ENCODE results near the gene SLC18B1. TPM values are rescaled to one million over a fixed set of nuclear protein-coding genes. Genes with fewer than 3 reads are reported as not detected.

SLC18B1 gene
- polyA plus RNA-seq, 6 donors from 2014 or later, result 24.8 to 58.4 (median 30.7) TPM

DNA sequence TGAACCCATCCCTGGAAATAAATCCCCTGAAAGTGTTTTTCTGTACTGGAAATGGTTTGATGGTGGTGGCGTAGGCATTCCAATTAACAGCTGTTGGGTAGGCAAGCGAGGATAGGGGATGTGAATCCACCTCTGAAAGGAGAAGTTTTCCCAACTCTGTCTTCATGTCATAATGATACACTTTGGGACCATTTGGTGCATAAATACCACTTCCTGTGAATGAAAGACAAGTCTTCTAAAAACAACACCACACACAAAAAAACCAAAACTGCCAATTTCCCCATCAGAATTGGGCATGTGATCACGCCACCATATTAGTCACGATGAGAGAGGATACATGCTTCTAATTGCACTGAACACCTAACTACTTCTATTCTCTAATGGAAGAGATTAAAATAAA lies 47.1 kb downstream of the SLC18B1 start:
- Mint-ChIP-seq H3K4me1 (peaks cover 7 to 23% (median 21%) of the 10 kb centered on the region in 3 donors), H3K27ac (peak overlapping the region in 5 of 6 donors; percentile 5 to 78 (median 57)), H3K4me3 (peak overlapping the region in 2 of 8 donors; percentile 4 to 21), H3K27me3 (no peaks in the 10 kb centered on the region), H3K36me3 (peaks cover 9 to 31% of the 10 kb centered on the region in 2 donors), H3K9me3 (no peaks in the 10 kb centered on the region)
- no peak for DNase-seq
- peak; percentile 9 to 20 for ATAC-seq (ENCODE audit: low read depth in 2 of 2)

DNA sequence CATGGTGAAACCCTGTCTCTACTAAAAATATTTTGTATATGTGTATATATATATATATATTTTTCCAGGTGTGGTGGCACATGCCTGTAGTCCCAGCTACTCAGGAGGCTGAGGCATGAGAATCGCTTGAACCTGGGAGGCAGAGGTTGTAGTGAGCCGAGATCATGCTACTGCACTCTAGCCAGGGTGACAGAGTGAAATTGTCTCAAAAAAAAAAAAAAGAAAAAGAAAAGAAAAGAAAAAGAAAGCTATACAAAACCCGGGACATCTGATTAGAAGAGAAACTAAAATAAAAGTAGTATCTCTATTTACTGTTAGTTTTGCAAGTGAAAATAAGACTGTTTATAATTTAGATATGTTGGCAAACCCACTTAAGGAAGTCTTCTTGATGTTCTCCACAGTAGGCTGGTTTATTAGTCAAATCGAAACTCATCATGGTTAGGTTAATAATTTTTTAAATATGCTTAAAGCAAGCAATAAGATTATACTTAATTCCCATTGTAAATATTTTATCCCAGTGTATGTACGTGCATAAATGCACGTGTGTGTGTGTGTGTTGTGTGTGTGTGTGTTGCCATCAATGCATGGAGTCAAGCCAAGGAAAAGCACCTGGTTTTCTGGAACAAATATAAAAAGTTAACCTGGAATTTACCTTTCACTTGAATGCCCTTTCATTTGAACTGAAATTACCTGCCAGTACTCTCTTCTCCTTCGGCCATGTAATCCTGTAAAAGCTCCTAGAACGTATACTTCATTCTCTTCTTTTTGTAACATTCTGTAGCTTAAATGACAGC lies 47.8 kb downstream of the SLC18B1 start:
- DNase-seq (no peak), ATAC-seq (ENCODE audit: low read depth in 2 of 2) (peak; percentile 37 to 38)
- peaks cover 7 to 22% (median 21%) of the 10 kb centered on the region in 3 donors for H3K4me1 Mint-ChIP-seq
- H3K4me3 Mint-ChIP-seq, result peak overlapping the region in 2 of 8 donors; percentile 16 to 21
- no peaks in the 10 kb centered on the region for H3K9me3 Mint-ChIP-seq
- no peaks in the 10 kb centered on the region for H3K27me3 Mint-ChIP-seq
- peak overlapping the region in 5 of 6 donors; percentile 9 to 92 (median 57) for H3K27ac Mint-ChIP-seq
- peaks cover 16 to 35% of the 10 kb centered on the region in 2 donors for H3K36me3 Mint-ChIP-seq

DNA sequence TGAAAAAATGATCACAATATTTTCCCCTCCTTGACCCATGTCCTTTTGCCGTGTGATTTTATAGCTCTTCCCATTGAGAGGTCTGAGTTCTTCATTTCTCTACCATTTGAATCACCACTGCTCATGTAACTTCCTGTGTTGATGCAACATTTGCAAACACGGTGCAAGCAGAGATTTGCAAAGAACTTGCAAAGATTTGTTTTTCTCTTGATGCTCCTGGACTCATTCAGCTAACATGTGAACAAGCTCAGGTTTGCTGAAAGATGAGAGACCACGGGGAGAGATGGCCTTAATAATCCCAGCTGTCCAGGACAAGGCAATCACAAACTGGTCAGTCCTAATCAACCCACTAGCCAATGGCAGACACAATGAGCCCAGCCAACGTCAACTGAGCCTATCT lies 49.3 kb downstream of the SLC18B1 start:
- DNase-seq, result no peak
- ATAC-seq (ENCODE audit: low read depth in 2 of 2), result no peak
- peaks cover 11 to 21% (median 19%) of the 10 kb centered on the region in 3 donors for H3K4me1 Mint-ChIP-seq
- no peaks in the 10 kb centered on the region for H3K9me3 Mint-ChIP-seq
- H3K27ac Mint-ChIP-seq, result no peak overlapping the region
- H3K4me3 Mint-ChIP-seq, result no peak overlapping the region
- peaks cover 31 to 42% of the 10 kb centered on the region in 2 donors for H3K36me3 Mint-ChIP-seq
- H3K27me3 Mint-ChIP-seq, result no peaks in the 10 kb centered on the region

DNA sequence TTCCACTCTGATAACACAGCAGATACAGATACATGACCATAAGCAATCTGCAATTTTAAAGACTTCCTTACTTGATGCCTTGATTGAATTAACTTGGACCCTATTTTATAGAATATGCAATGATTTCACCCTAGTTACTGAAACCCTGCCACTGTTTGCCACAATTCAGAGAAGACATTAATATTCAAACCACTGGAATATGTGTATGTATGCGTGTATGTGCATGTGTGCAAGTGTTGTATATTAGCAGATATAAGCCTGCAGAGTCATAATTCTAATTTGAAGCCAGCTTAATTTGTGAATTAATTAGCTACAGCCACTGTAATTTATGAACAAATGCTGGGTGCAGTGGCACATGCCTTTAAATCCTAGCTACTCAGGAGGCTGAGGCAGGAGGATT lies 50.0 kb downstream of the SLC18B1 start:
- DNase-seq (no peak), ATAC-seq (ENCODE audit: low read depth in 2 of 2) (no peak)
- Mint-ChIP-seq H3K36me3 (peaks cover 37 to 47% of the 10 kb centered on the region in 2 donors), H3K4me3 (no peak overlapping the region), H3K27me3 (no peaks in the 10 kb centered on the region), H3K4me1 (peaks cover 11 to 21% (median 19%) of the 10 kb centered on the region in 3 donors), H3K27ac (peak overlapping the region in 1 of 6 donors; percentile 39), H3K9me3 (no peaks in the 10 kb centered on the region)

DNA sequence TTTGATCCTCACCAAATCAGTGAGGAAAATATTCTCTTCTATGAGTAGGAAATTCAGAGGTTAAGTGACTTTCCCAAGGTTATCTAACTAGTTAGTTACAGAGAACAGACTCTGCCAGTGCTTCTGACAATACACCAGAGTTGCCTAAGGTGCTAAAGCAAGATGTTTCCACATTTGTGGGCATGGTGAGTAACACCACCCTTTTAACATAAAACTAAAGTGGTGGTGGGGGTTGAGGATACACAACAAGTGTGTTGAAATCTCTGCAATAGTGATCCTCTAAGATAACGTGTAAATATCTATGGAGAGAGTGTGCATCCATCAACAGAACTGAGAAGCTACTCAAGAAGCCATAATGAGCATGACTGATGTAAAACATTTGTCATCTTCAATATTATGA lies 52.4 kb downstream of the SLC18B1 start:
- Mint-ChIP-seq H3K4me1 (peaks cover 5 to 12% (median 7%) of the 10 kb centered on the region in 3 donors), H3K9me3 (peaks cover 0 to 4% (median 1%) of the 10 kb centered on the region in 7 donors), H3K27me3 (no peaks in the 10 kb centered on the region), H3K36me3 (peaks cover 46 to 56% of the 10 kb centered on the region in 2 donors), H3K4me3 (no peak overlapping the region), H3K27ac (peak overlapping the region in 1 of 6 donors; percentile 34)
- DNase-seq (no peak), ATAC-seq (ENCODE audit: low read depth in 2 of 2) (no peak)

DNA sequence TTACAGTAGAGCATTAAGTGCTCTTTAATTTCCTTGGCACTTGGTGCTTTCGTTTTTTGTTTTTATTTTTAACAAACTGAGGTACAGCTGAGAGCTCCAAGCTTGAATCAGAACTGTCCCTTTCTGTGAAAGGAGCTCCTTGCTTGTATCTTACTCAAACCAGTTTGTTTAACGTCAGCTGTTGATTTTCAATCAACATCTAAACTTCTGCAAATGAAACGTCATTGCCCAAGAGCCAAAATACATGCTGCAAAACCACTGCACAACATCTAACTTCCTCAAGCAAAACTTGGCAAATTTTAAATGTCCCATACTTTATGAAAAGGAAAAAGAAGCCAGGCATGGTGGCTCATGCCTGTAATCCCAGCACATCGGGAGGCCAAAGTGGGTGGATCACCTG lies 55.9 kb downstream of the SLC18B1 start:
- Mint-ChIP-seq H3K4me3 (no peak overlapping the region), H3K9me3 (peaks cover 3 to 20% (median 10%) of the 10 kb centered on the region in 7 donors), H3K36me3 (peaks cover 53 to 70% of the 10 kb centered on the region in 2 donors), H3K27me3 (peaks cover 0 to 11% (median 6%) of the 10 kb centered on the region in 3 donors), H3K4me1 (peaks cover 0 to 4% (median 0%) of the 10 kb centered on the region in 3 donors), H3K27ac (no peak overlapping the region)
- DNase-seq, result no peak
- ATAC-seq (ENCODE audit: low read depth in 2 of 2), result no peak

DNA sequence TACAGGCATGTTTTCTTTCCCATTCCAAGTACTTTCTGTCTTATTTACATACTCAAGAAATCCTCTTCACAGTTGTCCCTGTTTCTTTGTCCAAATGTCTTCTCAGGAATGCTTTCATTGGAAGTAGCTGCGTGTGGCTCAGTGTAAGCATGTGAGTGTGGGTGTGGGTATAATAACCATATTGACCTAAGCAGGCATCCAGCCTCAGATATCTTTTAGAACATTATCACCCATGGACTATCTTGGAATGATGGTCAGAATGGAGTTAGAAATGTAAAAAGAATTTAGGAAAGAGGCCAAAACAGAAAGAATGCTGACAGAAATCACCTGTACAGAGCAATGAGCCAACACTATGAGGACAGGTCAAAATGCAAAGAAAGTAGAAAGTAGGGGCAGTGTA lies 57.2 kb downstream of the SLC18B1 start:
- ATAC-seq (ENCODE audit: low read depth in 2 of 2) (no peak), DNase-seq (no peak)
- H3K27me3 Mint-ChIP-seq, result peaks cover 0 to 17% (median 6%) of the 10 kb centered on the region in 3 donors
- peaks cover 3 to 20% (median 10%) of the 10 kb centered on the region in 7 donors for H3K9me3 Mint-ChIP-seq
- peaks cover 45 to 61% of the 10 kb centered on the region in 2 donors for H3K36me3 Mint-ChIP-seq
- H3K27ac Mint-ChIP-seq, result no peak overlapping the region
- H3K4me1 Mint-ChIP-seq, result peaks cover 0 to 11% (median 4%) of the 10 kb centered on the region in 3 donors
- no peak overlapping the region for H3K4me3 Mint-ChIP-seq

DNA sequence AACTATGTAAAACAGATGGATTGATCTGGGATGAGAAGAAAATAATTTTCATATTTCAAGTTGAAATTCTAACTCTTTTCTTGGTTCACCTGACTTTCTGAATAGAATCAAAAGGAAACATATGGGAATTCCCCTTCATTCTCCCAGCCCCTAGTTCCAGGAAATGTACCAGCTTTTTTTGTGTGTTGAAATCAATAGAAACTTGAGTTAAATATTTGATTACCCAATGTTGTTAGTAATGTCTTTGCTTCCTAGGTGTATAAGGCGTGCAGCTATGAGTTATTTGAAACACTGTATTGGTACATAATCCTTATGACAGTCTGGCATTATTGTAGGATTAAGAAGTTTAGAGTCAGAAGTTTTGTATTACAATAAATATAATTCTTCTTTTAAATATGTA lies 62.2 kb downstream of the SLC18B1 start:
- Mint-ChIP-seq H3K36me3 (peaks cover 12 to 26% of the 10 kb centered on the region in 2 donors), H3K9me3 (peaks cover under 1 to 17% (median 10%) of the 10 kb centered on the region in 7 donors)
- DNase-seq, result no peak

DNA sequence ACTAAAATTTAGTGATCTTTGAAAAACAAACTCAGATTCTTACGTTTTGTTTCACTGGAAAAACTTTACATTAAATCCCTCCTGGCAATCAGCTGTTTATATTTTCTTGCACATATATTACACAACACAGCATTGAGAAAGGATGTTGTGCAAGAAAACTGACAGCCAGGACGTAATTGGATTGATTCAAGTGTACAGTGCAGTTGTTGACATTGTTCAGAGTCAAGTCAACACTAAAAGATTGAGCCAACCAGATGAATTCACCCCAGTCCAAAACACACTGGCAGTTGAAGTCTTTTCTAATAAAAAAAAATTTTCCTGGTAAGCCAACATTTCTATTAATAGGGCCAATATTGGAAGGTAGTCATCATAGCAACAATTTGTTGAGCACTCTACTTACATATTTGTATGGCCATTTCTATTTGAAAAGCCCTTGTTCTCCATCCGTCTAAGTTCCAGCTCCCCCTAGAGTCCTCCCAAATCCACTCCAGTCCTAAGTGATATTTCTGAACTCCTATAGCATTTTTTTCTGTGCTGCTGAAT lies 63.7 kb downstream of the SLC18B1 start:
- no peak overlapping the region for H3K4me3 Mint-ChIP-seq
- H3K4me1 Mint-ChIP-seq, result peaks cover 0 to 7% (median 4%) of the 10 kb centered on the region in 3 donors
- ATAC-seq (ENCODE audit: low read depth in 2 of 2) (no peak), DNase-seq (no peak)
- H3K36me3 Mint-ChIP-seq, result peaks cover 7 to 19% of the 10 kb centered on the region in 2 donors
- peaks cover 0 to 17% (median 6%) of the 10 kb centered on the region in 3 donors for H3K27me3 Mint-ChIP-seq
- H3K9me3 Mint-ChIP-seq, result peaks cover 0 to 15% (median 3%) of the 10 kb centered on the region in 7 donors
- H3K27ac Mint-ChIP-seq, result no peak overlapping the region

More for the DNA sequence above, 62.2 kb downstream of the SLC18B1 start:
- no peak for ATAC-seq (ENCODE audit: low read depth in 2 of 2)
- Mint-ChIP-seq H3K27ac (no peak overlapping the region), H3K4me3 (no peak overlapping the region), H3K4me1 (peaks cover 0 to 7% (median 4%) of the 10 kb centered on the region in 3 donors), H3K27me3 (peaks cover 0 to 17% (median 6%) of the 10 kb centered on the region in 3 donors)

DNA sequence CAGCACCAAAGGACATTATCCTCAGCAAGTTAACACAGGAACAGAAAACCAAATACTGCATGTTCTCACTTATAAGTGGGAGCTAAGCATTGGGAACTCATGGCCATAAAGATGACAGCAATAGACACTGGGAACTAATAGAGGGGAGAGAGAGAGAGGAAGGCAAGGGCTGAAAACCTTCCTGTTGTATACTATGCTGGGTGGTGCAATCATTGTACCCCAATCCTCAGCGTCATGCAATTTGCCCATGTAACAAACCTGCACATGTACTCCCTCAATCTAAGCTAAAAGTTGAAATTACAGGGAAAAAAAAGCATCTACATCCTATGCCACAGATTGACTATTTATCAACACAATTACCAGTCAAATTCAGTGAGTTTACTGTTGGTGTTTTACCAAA lies 64.6 kb downstream of the SLC18B1 start:
- no peak for ATAC-seq (ENCODE audit: low read depth in 2 of 2)

DNA sequence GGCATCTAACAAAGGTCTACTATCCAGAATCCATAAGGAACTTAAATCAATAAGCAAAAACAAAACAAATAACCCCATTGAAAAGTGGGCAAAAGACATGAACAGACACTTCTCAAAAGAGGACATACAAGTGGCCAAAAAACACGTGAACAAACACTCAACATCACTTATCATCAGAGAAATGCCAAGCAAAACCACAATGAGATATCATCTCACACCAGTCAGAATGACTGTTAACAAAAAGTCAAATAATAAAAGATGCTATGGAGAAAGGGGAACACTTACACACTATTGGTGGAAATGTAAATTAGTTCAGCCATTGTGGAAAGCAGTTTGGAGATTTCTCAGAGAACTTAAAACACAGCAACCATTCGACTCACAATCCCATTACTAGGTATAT lies 65.2 kb downstream of the SLC18B1 start:
- Mint-ChIP-seq H3K36me3 (peaks cover 3 to 5% of the 10 kb centered on the region in 2 donors), H3K27ac (peak overlapping the region in 1 of 6 donors; percentile 45), H3K9me3 (peaks cover 0 to 3% (median 0%) of the 10 kb centered on the region in 7 donors)

More for the DNA sequence above, 64.6 kb downstream of the SLC18B1 start:
- H3K27ac Mint-ChIP-seq, result no peak overlapping the region
- peaks cover 0 to 9% (median 0%) of the 10 kb centered on the region in 7 donors for H3K9me3 Mint-ChIP-seq
- H3K36me3 Mint-ChIP-seq, result peaks cover 3 to 10% of the 10 kb centered on the region in 2 donors
- no peak overlapping the region for H3K4me3 Mint-ChIP-seq
- H3K27me3 Mint-ChIP-seq, result peaks cover 0 to 15% (median 5%) of the 10 kb centered on the region in 3 donors
- DNase-seq, result no peak
- H3K4me1 Mint-ChIP-seq, result peaks cover 0 to 7% (median 4%) of the 10 kb centered on the region in 3 donors

DNA sequence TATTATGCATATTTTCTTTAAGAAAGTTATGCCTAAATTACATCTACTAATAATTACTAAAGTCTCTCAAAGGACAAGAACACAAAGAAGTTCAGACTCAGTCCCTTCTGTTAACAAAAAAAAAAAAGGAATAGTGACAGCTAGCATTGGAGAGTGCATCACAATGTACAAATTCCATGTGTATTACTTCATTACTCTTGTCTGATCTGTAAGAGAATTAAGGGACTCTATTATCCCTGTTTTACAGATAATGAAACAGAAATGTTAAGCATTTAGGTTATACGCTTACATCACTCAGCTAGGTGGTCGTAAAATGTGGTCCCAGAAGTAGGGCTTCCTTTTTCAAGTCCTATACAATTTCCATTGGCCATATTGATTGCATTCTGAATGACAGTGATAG lies 67.4 kb downstream of the SLC18B1 start:
- H3K27me3 Mint-ChIP-seq, result no peaks in the 10 kb centered on the region

More for the DNA sequence above, 65.2 kb downstream of the SLC18B1 start:
- DNase-seq (no peak), ATAC-seq (ENCODE audit: low read depth in 2 of 2) (no peak)
- Mint-ChIP-seq H3K4me1 (peaks cover 0 to 7% (median 4%) of the 10 kb centered on the region in 3 donors), H3K4me3 (no peak overlapping the region), H3K27me3 (peaks cover 0 to 9% (median under 1%) of the 10 kb centered on the region in 3 donors)

DNA sequence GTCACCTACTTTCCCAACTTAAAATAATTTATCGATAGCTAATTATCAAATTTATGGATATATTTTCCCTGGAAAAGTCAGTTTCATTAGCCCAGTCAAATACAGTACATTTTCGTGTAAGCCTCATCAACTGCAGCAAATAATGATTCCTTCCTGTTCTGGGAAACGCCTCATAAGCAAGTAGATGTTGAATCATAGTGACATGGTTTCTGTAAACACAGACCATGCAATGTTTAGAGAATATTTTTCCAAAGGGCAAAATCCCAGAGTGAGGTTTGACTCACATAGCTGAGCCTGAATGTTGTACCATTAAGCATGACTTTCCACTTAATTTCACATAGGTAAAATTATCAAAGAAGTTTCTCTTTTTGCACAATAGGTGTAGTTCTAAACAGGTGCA lies 67.9 kb downstream of the SLC18B1 start:
- no peak overlapping the region for H3K27ac Mint-ChIP-seq
- no peaks in the 10 kb centered on the region for H3K4me1 Mint-ChIP-seq
- no peaks in the 10 kb centered on the region for H3K36me3 Mint-ChIP-seq
- H3K4me3 Mint-ChIP-seq, result no peak overlapping the region
- H3K9me3 Mint-ChIP-seq, result no peaks in the 10 kb centered on the region
- no peak for DNase-seq
- ATAC-seq (ENCODE audit: low read depth in 2 of 2), result no peak
- H3K27me3 Mint-ChIP-seq, result no peaks in the 10 kb centered on the region

More for the DNA sequence above, 67.4 kb downstream of the SLC18B1 start:
- no peak overlapping the region for H3K4me3 Mint-ChIP-seq
- no peaks in the 10 kb centered on the region for H3K36me3 Mint-ChIP-seq
- no peak overlapping the region for H3K27ac Mint-ChIP-seq
- ATAC-seq (ENCODE audit: low read depth in 2 of 2) (no peak), DNase-seq (no peak)
- no peaks in the 10 kb centered on the region for H3K4me1 Mint-ChIP-seq
- H3K9me3 Mint-ChIP-seq, result no peaks in the 10 kb centered on the region
